LNCAP (cell line): ENCODE measurements around the gene SLCO3A1.

Source experiments
- CTCF ChIP-seq: fragments of 450-650 bp; IDR thresholded peaks from 2 replicates; pipeline ENCODE4 v1.5.1; 2017; ENCODE audit warnings: mild to moderate bottlenecking

Gene SLCO3A1

GRCh38 chr15:92184679-92185230 lies 331.2 kb downstream of the SLCO3A1 start:
- TF ChIP-seq CTCF: no peak

- TF ChIP-seq CTCF: no peak
Observed at GRCh38 chr15:92187975-92188374, 334.5 kb downstream of the SLCO3A1 start.

GRCh38 chr15:92189166-92189565 lies 335.7 kb downstream of the SLCO3A1 start:
- no peak for TF ChIP-seq CTCF

- TF ChIP-seq CTCF: no peak
Observed at GRCh38 chr15:92195241-92195640, 341.7 kb downstream of the SLCO3A1 start.

- TF ChIP-seq CTCF: no peak
Observed at GRCh38 chr15:92196342-92196741, 342.8 kb downstream of the SLCO3A1 start.

- TF ChIP-seq CTCF: no peak
Observed at GRCh38 chr15:92197746-92198145, 344.2 kb downstream of the SLCO3A1 start.

- no peak for TF ChIP-seq CTCF
Observed at GRCh38 chr15:92200891-92201290, 347.4 kb downstream of the SLCO3A1 start.

- no peak for TF ChIP-seq CTCF
Observed at GRCh38 chr15:92205255-92205739, 351.8 kb downstream of the SLCO3A1 start.
